ENCODE results near the gene CDHR3. TPM values are rescaled to one million over a fixed set of nuclear protein-coding genes. Genes with fewer than 3 reads are reported as not detected.

CDHR3 gene
- total and polyA plus RNA-seq, 2 of the 8 experiments (the other 6 are each of a cell fraction or from before 2014, with no cell fraction given), result 6.4 to 6.8 TPM

GRCh38 chr7:106070201-106070551, 107.1 kb downstream of the CDHR3 start:
- Histone ChIP-seq H2BK120ac (replicated peaks; ENCODE audit: low read depth, low read length) (no peak overlapping the region), H3K27ac (ENCODE audit: low read depth, low read length) (no peak overlapping the region), H2BK5ac (ENCODE audit: low read depth, low read length) (no peak overlapping the region), H4K20me1 (replicated peaks in 1 of 2; ENCODE audit: control insufficient read depth in 1 of 2, insufficient read depth in 2 of 2, low read length in 2 of 2) (no peaks in the 10 kb centered on the region), H3K23me2 (ENCODE audit: low read depth, low read length) (no peaks in the 10 kb centered on the region), H3K79me2 (ENCODE audit: control insufficient read depth in 1 of 2, insufficient read depth in 2 of 2, low read length in 2 of 2) (no peaks in the 10 kb centered on the region), H3K23ac (ENCODE audit: insufficient read length) (no peak overlapping the region), H3K36me3 (ENCODE audit: control insufficient read depth in 2 of 4, insufficient read depth in 4 of 4, low read length in 3 of 4) (no peaks in the 10 kb centered on the region), H3K18ac (ENCODE audit: extremely low read depth, low read length) (no peak overlapping the region; the same call in 1 of the 2 replicates), H2BK20ac (ENCODE audit: low read length) (no peak overlapping the region), H4K5ac (ENCODE audit: insufficient read length, low read depth, low read length) (no peak overlapping the region), H3K27me3 (replicated peaks in 1 of 4; ENCODE audit: control insufficient read depth in 3 of 4, extremely low read depth in 1 of 4, insufficient read depth in 3 of 4, low read length in 3 of 4) (no peaks in the 10 kb centered on the region), H2BK12ac (ENCODE audit: low read depth, low read length) (no peak overlapping the region), H2BK15ac (ENCODE audit: low read length) (no peak overlapping the region), H3K9ac (replicated peaks in 1 of 4; ENCODE audit: extremely low read depth in 1 of 4, low read depth in 3 of 4, low read length in 3 of 4) (no peak overlapping the region), H3K4ac (replicated peaks; ENCODE audit: insufficient read length, low read depth, low read length) (no peak overlapping the region), H4K91ac (replicated peaks; ENCODE audit: insufficient read length, low read length) (no peak overlapping the region), H2AK5ac (ENCODE audit: low read depth, low read length) (no peak overlapping the region), H3K14ac (ENCODE audit: insufficient read length) (no peak overlapping the region), H3K9me3 (ENCODE audit: insufficient read depth in 2 of 2, low read depth in 1 of 2, low read length in 1 of 2) (no peaks in the 10 kb centered on the region), H3K79me1 (ENCODE audit: low read depth, low read length) (no peaks in the 10 kb centered on the region), H2AFZ (ENCODE audit: low read length) (no peak overlapping the region), H3K4me1 (replicated peaks in 1 of 4; ENCODE audit: control insufficient read depth in 3 of 4, insufficient read depth in 4 of 4, low read length in 3 of 4) (peaks cover 0 to 4% (median 3%) of the 10 kb centered on the region in 4 experiments; a peak in 2 of 7 replicates), H4K8ac (ENCODE audit: extremely low read depth, insufficient read depth, low read length) (no peak overlapping the region), H3K4me2 (ENCODE audit: insufficient read depth in 1 of 2, low read depth in 2 of 2, low read length in 2 of 2) (no peak overlapping the region), H3K56ac (replicated peaks; ENCODE audit: insufficient read length, low read depth, low read length) (no peak overlapping the region), H3K4me3 (ENCODE audit: extremely low read depth in 1 of 4, insufficient read depth in 2 of 4, low read depth in 3 of 4, low read length in 4 of 4) (no peak overlapping the region)
- POLR2A ChIA-PET (ENCODE audit: partially characterized antibody), result no interaction called here
- CTCF ChIA-PET (ENCODE audit: partially characterized antibody), result interaction anchor here (0.9 to 6.2 kb wide), 4 partner anchors 13 to 413 kb away, joined by 3 to 38 read pairs (median 4); no protein-coding TSS in a partner anchor
- FAIRE-seq, result no peak
- WGBS, 2 experiments (ENCODE audit: extremely low coverage in 1 of 2, insufficient coverage in 1 of 2, insufficient read length in 1 of 2, insufficient replicate concordance in 2 of 2, low coverage in 1 of 2, low lambda C conversion rate in 2 of 2, missing lambda C conversion rate in 1 of 2), result 87% methylated on average over 5 of the region's 5 CpGs; no CpG with 5 or more reads in 1 of the 2 experiments
- DNase-seq (ENCODE audit: low read depth in 1 of 2, low spot score in 2 of 2), result no peak
- no peak for TF ChIP-seq SRF (IDR thresholded peaks at IDR 0.05; ENCODE audit: low read depth, low read length)
- no peak for TF ChIP-seq CTCF (IDR thresholded peaks at IDR 0.05; ENCODE audit: control extremely low read depth in 1 of 3, insufficient read depth in 1 of 3, low read depth in 1 of 3, low read length in 3 of 3)
- no peak for TF ChIP-seq RXRA (IDR thresholded peaks at IDR 0.05; ENCODE audit: insufficient read depth, low read depth, low read length)
- no peak for TF ChIP-seq KDM5A (IDR thresholded peaks at IDR 0.05; ENCODE audit: low read length)
- TF ChIP-seq NRF1 (IDR thresholded peaks at IDR 0.05; ENCODE audit: low read depth, low read length), result no peak
- TF ChIP-seq CBX5 (IDR thresholded peaks at IDR 0.05; ENCODE audit: low read depth, low read length), result no peak
- no peak for TF ChIP-seq TEAD4 (IDR thresholded peaks at IDR 0.05; ENCODE audit: low read depth, low read length)
- TF ChIP-seq HDAC6 (IDR thresholded peaks at IDR 0.05; ENCODE audit: low read depth, low read length), result no peak
- TF ChIP-seq KDM4A (IDR thresholded peaks at IDR 0.05; ENCODE audit: low read depth, low read length, severe bottlenecking), result no peak
- no peak for TF ChIP-seq SAP30 (IDR thresholded peaks at IDR 0.05; ENCODE audit: insufficient read depth, insufficient replicate concordance, low read length)
- no peak for TF ChIP-seq HDAC2 (IDR thresholded peaks at IDR 0.05; ENCODE audit: borderline replicate concordance in 1 of 2, low read depth in 2 of 2, low read length in 2 of 2)
- no peak for TF ChIP-seq SIRT6 (IDR thresholded peaks at IDR 0.05; ENCODE audit: low read length)
